GM12892 (cell line): Measurements from ENCODE around the gene ZFYVE28.

ENCODE experiments used
- POLR2A ChIP-seq: IDR thresholded peaks from 2 replicates; pipeline ENCODE4 v1.6.1; 2011; ENCODE audit warnings: low read depth, low read length, control low read depth
- POLR2AphosphoS5 ChIP-seq: IDR thresholded peaks from 2 replicates; pipeline ENCODE4 v1.6.1; 2011; ENCODE audit warnings: low read depth, low read length, control low read depth
- TAF1 ChIP-seq: IDR thresholded peaks from 2 replicates; pipeline ENCODE4 v1.6.1; 2011; ENCODE audit warnings: low read depth, mild to moderate bottlenecking, control low read depth, low read length, borderline replicate concordance

GRCh38 chr4:2276581-2277325, 141.7 kb downstream of the ZFYVE28 start:
- TF ChIP-seq POLR2AphosphoS5: no peak
- TF ChIP-seq POLR2A: no peak
- TF ChIP-seq TAF1: no peak
